ENCODE results near the gene TGFB2.

TGFB2 gene

DNA sequence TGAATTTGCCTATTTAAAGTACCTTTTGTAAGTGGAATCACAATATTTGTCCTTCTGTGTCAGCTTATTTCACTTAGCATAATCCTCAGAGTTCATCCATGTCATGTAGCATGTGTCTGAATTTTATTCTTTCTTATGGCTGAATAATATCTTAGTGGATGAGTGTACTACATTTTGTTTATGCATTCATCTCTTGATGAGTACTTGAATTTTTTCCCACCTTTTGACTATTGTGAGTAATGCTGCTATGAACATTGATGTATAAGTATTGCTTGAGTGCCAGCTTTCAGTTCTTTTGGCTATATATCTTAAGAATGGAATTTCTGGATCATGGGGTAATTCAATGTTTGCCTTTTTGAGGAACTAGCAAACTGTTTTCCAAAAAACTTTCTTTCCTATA, 84.2 kb downstream of the TGFB2 start:
- DNase-seq = no peak

- DNase-seq = no peak
Measured at GRCh38 chr1:218430346-218430745, 85.2 kb downstream of the TGFB2 start.

- no peak for DNase-seq
Measured at GRCh38 chr1:218430822-218431221, 85.7 kb downstream of the TGFB2 start.

- no peak for DNase-seq
Measured at GRCh38 chr1:218431476-218431875, 86.3 kb downstream of the TGFB2 start.

DNA sequence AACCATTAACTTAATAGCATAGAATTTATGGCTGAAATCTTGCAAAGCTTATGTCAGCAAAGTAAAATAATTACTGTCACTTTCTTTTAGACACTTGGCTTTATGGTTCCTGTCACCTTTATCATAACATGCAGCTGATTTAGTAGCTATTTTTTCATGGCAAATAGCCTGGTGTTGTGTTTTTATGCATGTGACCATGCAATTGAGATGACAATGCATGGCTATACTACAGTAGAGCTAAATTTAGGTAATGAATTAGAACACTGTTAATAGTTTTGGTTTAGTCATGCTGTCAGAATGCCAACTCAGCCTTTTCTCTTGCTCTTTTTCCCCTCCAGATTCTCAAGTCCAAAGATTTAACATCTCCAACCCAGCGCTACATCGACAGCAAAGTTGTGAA, 88.6 kb downstream of the TGFB2 start:
- no peak for DNase-seq

GRCh38 chr1:218435528-218435927, 90.4 kb downstream of the TGFB2 start:
- no peak for DNase-seq

DNA sequence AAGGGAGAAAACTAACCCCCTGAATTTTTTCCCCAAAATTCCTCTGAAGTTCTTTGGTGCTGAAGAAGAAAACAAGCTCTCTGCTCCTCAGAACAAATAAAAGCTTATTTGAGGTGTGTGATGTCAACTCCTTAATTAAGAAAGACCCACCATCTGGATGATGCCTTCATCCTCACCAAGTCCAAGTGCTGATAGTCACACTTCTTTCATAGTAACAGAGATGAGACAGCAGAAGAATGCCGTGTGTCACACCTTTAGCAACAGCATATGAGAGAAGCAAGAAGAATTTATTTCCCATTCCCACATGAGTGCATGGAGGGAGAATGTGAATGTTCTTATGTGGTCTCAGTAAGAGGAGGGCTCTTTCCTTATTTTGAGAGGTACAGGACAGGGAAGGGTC, 91.2 kb downstream of the TGFB2 start:
- no peak for DNase-seq

DNA sequence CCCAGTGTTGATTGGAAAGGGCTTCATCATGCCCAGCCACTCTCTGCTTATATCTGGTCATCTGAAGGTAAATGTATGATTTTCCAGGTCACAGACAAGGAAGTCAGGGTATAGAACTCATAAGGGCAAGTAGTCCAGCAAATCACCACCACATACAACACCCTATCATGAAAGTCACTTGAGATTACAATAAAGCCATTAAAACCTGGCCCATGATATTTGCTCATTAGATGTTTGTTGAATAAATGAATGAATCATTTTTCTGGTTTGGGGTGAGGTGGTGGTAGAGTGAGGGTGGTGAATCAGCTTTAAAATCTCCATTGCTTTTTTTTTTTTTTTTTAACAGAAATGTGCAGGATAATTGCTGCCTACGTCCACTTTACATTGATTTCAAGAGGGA, 91.9 kb downstream of the TGFB2 start:
- no peak for DNase-seq

DNA sequence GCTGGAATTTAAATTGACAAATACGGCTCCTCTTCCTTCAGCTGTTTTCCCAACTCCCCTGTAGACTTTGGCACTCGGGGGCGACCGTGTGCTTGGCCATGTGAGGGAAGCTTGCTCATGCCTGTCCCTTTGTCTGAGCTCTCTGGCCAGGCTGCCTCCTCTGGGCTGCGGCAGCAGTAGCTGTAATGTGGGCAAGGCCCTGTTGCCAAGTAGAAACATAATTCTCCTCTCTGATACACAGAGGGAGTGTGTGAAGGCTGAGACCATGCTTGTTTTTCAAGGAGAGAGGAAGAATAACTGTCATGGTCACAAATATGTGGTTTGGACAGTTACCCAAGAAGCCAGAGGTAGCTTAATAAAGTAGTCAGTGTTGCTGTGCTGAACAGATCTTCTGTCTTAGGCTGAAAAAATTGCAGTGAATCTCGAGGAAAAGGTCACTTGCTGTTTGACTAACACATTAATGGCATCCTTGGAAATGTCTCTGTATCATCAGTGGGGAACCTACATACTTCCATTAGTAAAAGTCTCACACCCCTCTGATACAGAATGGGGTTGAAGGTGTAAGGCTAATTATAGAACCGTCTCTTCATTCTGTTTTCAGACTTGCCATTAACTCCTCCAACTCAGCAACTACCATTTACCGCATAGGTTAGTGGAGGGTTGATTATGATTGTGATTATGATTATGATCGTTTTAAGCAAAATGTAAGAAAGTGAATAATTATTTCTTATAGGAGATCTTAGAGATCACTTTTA, 94.6 kb downstream of the TGFB2 start:
- DNase-seq = no peak

- DNase-seq = no peak
Measured at GRCh38 chr1:218443255-218443654, 98.1 kb downstream of the TGFB2 start.

- no peak for DNase-seq
Measured at GRCh38 chr1:218444173-218444572, 99.0 kb downstream of the TGFB2 start.

DNA sequence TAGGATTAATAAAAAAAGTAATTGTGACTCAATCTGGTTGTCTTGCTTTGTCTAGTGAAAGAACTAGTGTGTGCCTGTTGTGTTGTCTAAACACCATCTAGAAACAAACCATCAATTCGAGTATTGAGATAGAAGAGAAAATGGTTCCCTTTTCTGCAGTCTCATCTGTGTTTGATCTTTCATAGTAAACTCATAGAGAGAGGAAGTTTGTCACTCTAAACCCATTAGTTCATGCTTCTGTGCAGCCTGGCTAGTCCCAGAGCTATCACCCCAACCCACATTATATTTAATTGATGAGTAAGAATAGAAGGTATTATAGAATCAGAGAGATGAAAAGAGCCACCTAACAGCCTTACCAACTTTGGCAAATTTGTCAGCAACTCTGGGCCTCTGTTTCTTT, 99.5 kb downstream of the TGFB2 start:
- no peak for DNase-seq

- no peak for DNase-seq
Measured at GRCh38 chr1:218447010-218447689, 102.0 kb downstream of the TGFB2 start.

- no peak for DNase-seq
Measured at GRCh38 chr1:218451415-218451814, 106.3 kb downstream of the TGFB2 start.

GRCh38 chr1:218454700-218455282, 109.7 kb downstream of the TGFB2 start:
- DNase-seq = no peak

GRCh38 chr1:218456444-218456843, 111.3 kb downstream of the TGFB2 start:
- DNase-seq = no peak

- no peak for DNase-seq
Measured at GRCh38 chr1:218459450-218459849, 114.3 kb downstream of the TGFB2 start.

DNA sequence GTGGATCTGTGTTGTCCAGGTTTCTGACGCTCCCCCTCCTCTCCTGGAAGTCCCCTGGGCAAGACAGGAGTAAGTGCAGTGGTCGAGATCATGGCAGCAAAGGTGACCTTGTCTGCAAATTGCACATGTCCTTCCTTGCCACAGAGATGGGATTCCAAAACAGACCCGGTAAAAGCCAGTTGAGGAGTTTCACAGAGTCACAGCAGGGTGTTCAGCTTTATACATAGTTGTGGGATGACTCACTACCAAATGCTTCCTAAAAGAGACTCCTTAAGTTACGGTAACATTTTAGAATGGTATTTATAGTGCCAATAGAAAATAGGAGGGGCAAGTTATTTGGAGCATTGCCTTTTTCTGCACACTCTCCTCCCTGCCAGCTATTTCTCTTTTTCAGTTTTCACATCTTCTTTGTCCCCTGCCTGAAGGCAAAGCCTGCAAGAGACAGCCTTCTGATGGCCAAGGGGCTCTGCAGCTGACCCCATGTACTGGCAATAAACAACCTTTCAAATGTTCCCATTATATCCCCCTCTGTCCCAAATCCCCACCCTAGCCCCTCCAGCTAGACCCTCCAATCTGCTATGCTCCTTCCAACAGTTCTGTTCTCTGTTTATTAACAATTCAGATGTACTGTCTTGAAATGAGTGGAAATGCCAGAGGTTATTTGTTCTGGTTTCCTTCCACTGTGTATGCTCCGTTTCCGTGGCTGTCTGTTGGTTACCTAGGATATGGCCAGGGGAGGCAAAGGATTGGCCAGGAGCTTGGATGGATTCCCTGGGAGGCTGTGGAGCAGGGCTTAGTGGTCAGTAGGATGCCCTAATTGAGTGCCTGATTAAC, 115.0 kb downstream of the TGFB2 start:
- no peak for DNase-seq

- DNase-seq = no peak
Measured at GRCh38 chr1:218461351-218461750, 116.2 kb downstream of the TGFB2 start.

DNA sequence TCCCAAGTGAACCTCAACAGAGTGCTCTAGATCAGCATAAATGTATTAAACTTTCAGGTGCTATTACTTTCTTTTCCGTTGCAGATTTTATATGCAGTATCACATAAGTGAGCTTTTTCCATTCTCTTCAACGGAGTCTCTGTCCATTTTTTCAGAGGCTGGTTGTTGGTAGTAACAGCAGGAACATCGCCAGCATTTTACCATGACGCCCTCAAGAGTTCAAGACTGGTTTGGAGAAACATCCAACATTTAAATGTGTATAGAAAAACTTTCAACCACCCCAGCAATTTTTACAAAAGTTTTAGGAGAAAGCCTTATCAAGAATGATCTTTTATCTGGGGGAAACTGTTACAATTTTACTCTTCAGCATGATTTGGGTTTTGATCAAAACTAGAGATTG, 117.0 kb downstream of the TGFB2 start:
- DNase-seq = no peak

DNA sequence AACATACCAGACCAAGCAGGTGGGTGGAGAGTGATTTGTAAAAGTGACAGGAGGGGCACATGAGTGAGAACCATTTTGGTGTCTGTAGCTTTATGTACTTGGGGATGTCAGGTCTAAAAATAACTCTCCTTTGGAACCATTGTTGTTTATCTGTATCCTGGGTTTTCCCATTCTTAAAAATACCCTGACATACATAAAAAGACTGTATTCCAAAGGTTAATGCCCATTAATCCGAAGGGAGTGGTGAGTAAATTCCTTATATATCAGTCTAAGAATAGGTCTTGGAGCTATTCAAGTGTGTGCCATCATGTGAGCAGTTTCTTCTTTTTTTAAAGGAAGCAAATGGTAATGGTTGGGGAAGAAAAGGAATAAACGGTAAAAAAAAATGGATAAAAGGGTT, 117.5 kb downstream of the TGFB2 start:
- no peak for DNase-seq

GRCh38 chr1:218463194-218464156, 118.3 kb downstream of the TGFB2 start:
- DNase-seq = no peak
